Thyroid gland (tissue), 4 donors: ENCODE data around the gene CCDC148. TPM values are rescaled to one million over a fixed set of nuclear protein-coding genes. Genes with fewer than 3 reads are reported as not detected.
A peak's percentile ranks its signal among the peaks of the same experiment; 100 is the strongest.
"Not testable (repeated sequence)": the region's sequence is repeated elsewhere in the genome, so short reads cannot be mapped to it uniquely, and the experiment has no call there.

ENCODE experiments used
- DNase-seq, 2 donors: peaks; one replicate each; pipeline ENCODE4 v3.0.0-alpha.2; 2019
- H3K27ac ChIP-seq, 3 donors: fragments of 200-600 bp; sonication (generic); 1 replicate in 2 of 3; 2 replicates in 1 of 3; pipeline ENCODE4 v1.5.1; 2016 to 2019; ENCODE audit warnings: mild to moderate bottlenecking in 1 of 3, moderate library complexity in 1 of 3
- H3K27me3 ChIP-seq: fragments of 200-600 bp; sonication (generic); one replicate; pipeline ENCODE4 v1.5.1; 2019
- H3K36me3 ChIP-seq, 2 donors: fragments of 200-600 bp; sonication (generic); one replicate each; pipeline ENCODE4 v1.5.1; 2016 to 2019
- H3K4me1 ChIP-seq, 2 donors: fragments of 200-600 bp; sonication (generic); one replicate each; pipeline ENCODE4 v1.5.1; 2017 to 2019
- H3K4me3 ChIP-seq, 3 donors: fragments of 200-600 bp; sonication (generic); replicated peaks in 1 of 3; 1 replicate in 2 of 3; 2 replicates in 1 of 3; pipeline ENCODE4 v1.5.1; 2016; ENCODE audit warnings: mild to moderate bottlenecking in 1 of 3
- H3K9me3 ChIP-seq: fragments of 200-600 bp; sonication (generic); one replicate; pipeline ENCODE4 v1.5.1; 2017
- POLR2A ChIP-seq, 2 donors: fragments of 450-650 bp; IDR thresholded peaks; one replicate each; pipeline ENCODE4 v1.6.1; 2017; ENCODE audit warnings: antibody characterized with exemption in 2 of 2, mild to moderate bottlenecking in 2 of 2, moderate library complexity in 1 of 2
- WGBS, 2 donors: methylation state at CpG; one replicate each; pipeline ENCODE4 v1.1.5; 2017; 5-methylcytosine and 5-hydroxymethylcytosine counted together
- intact Hi-C: fragments of 100-400 bp; cut with DNase I; formaldehyde crosslinking; loops from one replicate; pipeline ENCODE4 v1.15.1; 2023
- total RNA-seq, 4 donors: library from RNA; depleted of rRNA; stranded (reverse); fragments of >200 nt; gene quantifications; one replicate each; pipeline ENCODE4 v1.2.3, GENCODE V29; 2016
- TF ChIP-seq, protein P1 (sequence below), 6 experiments: fragments of 200-600 bp in 3 of 6; fragments of 450-650 bp in 3 of 6; sonication (generic) in 3 of 6; IDR thresholded peaks; one replicate each; pipeline ENCODE4 v1.5.1; 2016 to 2019; ENCODE audit warnings: antibody characterized with exemption in 6 of 6, mild to moderate bottlenecking in 2 of 6, inconsistent platforms in 1 of 6, moderate library complexity in 1 of 6

CCDC148 gene
- total RNA-seq, 4 donors from 2014 or later, result 4.6 to 10.7 (median 7.4) TPM

DNA sequence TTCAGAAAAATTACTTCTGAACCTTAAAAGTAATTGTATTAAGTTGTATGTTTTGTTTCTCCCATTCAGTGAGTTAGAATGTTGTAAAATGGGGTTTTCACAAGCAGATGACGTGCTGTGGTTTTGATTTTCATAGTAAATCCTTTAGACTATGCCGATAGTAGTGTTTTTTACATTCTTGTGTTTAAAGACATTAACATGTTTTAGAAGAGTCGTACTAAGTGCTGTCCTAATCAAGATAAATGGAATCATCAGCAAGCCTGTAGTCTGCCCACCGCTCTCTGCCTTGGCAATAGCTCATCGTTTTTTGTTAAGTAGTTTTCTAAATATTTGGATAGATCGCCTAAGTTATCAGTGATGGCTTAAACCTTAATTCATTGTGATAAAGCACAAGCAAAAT lies 21.7 kb upstream of the CCDC148 start:
- Histone ChIP-seq H3K27me3 (no peaks in the 10 kb centered on the region), H3K9me3 (no peaks in the 10 kb centered on the region), H3K4me1 (peaks cover 9 to 11% of the 10 kb centered on the region in 2 donors), H3K27ac (no peak overlapping the region), H3K4me3 (no peak overlapping the region), H3K36me3 (no peaks in the 10 kb centered on the region)
- no peak for DNase-seq
- WGBS, 2 donors, result 72 to 77% methylated on average over 6 of the region's 6 CpGs
- intact Hi-C loops, result no loop called here
- TF ChIP-seq, protein P1, sequence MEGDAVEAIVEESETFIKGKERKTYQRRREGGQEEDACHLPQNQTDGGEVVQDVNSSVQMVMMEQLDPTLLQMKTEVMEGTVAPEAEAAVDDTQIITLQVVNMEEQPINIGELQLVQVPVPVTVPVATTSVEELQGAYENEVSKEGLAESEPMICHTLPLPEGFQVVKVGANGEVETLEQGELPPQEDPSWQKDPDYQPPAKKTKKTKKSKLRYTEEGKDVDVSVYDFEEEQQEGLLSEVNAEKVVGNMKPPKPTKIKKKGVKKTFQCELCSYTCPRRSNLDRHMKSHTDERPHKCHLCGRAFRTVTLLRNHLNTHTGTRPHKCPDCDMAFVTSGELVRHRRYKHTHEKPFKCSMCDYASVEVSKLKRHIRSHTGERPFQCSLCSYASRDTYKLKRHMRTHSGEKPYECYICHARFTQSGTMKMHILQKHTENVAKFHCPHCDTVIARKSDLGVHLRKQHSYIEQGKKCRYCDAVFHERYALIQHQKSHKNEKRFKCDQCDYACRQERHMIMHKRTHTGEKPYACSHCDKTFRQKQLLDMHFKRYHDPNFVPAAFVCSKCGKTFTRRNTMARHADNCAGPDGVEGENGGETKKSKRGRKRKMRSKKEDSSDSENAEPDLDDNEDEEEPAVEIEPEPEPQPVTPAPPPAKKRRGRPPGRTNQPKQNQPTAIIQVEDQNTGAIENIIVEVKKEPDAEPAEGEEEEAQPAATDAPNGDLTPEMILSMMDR (IDR thresholded peaks at IDR 0.05), result no peak
- no peak for TF ChIP-seq POLR2A (IDR thresholded peaks at IDR 0.05)

DNA sequence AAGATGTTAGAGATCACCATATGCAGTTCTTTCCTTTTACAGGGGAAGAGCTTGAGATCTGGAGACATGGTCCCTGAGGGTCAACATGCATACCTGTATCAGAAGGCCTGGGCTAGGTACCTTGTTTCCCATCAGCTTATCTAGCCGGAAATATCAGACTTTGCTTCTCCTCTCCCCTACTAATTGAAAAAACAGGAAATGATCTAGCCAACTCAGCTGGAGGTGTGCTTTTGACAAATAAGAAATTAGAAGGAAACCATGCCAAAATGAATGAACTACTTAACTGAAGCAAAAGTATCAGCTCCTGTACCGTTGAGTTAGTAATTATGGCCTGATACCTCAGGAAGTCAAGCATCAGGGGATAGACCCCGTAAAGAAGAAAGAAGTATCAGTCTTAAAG lies 20.6 kb upstream of the CCDC148 start:
- Histone ChIP-seq H3K27ac (peak overlapping the region in 1 of 3 donors; percentile 40), H3K4me3 (no peak overlapping the region), H3K27me3 (no peaks in the 10 kb centered on the region), H3K4me1 (peaks cover 9 to 11% of the 10 kb centered on the region in 2 donors), H3K36me3 (no peaks in the 10 kb centered on the region), H3K9me3 (no peaks in the 10 kb centered on the region)
- no peak for DNase-seq
- TF ChIP-seq POLR2A (IDR thresholded peaks at IDR 0.05), result no peak
- TF ChIP-seq, protein P1 (IDR thresholded peaks at IDR 0.05), result no peak
- intact Hi-C loops, result no loop called here
- 66 to 70% methylated on average over 3 of the region's 3 CpGs for WGBS, 2 donors

DNA sequence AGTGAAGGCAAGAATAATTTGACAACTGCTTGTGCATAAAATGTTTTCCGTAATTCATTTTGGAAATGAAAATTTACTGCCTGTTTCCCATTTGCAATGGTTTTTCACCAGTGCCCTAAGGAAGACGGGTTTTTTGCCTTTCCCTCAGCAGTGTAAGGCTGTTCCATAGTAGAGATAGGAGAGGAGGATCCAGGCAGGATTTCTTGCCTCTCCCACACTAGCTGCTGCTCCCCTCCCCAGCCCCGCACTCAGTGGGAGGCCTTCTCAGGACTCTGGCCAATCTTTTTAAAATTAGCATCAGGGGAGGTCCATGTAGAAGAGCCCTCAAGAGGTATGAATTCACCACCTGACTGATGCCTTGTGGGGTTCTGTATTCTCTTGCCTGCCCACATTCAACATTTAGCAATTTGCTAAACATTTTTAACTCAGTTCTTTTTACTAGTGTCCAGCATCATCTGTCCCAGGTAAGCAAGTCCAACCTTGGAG lies 18.0 kb upstream of the CCDC148 start:
- H3K9me3 ChIP-seq, H3K4me3 ChIP-seq, DNase-seq, H3K27me3 ChIP-seq, H3K27ac ChIP-seq, intact Hi-C loops, H3K36me3 ChIP-seq: not testable (repeated sequence)
- 96 to 97% methylated on average over 3 of the region's 3 CpGs for WGBS, 2 donors
- H3K4me1 ChIP-seq, result peaks cover 9 to 11% of the 10 kb centered on the region in 2 donors

DNA sequence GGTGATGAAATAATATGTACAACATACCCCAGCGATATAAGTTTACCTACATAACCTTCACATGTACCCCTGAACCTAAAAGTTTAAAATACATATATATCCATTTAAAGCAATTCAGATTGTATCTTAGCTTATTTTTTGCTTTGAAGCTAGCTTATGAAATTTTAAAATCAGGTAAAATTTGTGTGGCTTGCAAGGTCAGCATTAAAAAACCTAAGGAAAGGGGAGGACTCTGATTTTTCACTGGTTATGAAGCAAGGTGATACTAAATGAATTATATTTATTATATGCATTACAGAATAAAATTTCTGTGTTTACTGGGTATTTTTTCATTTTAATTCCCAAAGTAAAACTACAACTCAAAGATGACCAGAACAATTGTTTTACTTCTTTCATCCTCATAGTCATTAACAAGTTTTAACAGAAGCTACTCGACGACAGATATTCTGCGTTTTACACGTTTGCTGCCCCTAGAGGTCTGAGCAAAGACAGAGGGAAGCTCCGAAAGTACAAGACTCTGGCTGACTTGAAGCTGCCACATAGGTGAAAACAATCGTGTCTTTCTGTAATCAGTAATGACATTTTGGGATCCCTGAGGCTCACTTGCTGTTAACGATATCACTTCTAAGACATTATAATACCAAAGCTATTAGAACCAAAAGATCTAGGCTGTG lies 17.3 kb upstream of the CCDC148 start:
- no peak for TF ChIP-seq POLR2A (IDR thresholded peaks at IDR 0.05)
- TF ChIP-seq, protein P1 (IDR thresholded peaks at IDR 0.05), result no peak
- Histone ChIP-seq H3K36me3 (no peaks in the 10 kb centered on the region), H3K27me3 (no peaks in the 10 kb centered on the region), H3K4me1 (peaks cover 9 to 11% of the 10 kb centered on the region in 2 donors), H3K4me3 (no peak overlapping the region), H3K9me3 (no peaks in the 10 kb centered on the region), H3K27ac (no peak overlapping the region)
- 86 to 91% methylated on average over 8 of the region's 8 CpGs for WGBS, 2 donors
- no peak for DNase-seq
- intact Hi-C loops, result no loop called here

DNA sequence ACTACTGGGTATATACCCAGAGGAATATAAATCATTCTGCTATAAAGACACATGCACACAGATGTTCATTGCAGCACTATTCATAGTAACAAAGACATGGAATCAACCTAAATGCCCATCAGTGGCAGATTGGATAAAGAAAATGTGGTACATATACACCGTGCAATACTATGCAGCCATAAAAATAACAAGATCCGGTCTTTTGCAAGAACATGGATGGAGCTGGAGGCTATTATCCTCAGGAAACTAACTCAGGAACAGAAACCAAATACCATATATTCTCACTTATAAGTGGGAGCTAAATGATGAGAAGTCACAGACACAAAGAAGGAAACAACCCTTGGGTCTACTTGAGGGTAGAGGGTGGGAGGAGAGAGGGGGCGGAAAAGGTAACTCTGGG lies 16.7 kb upstream of the CCDC148 start:
- peaks cover 9 to 11% of the 10 kb centered on the region in 2 donors for H3K4me1 ChIP-seq
- H3K27ac ChIP-seq, H3K4me3 ChIP-seq, H3K36me3 ChIP-seq, H3K9me3 ChIP-seq, H3K27me3 ChIP-seq, DNase-seq, intact Hi-C loops: not testable (repeated sequence)
- WGBS, 2 donors, result 95 to 97% methylated on average over 3 of the region's 3 CpGs

DNA sequence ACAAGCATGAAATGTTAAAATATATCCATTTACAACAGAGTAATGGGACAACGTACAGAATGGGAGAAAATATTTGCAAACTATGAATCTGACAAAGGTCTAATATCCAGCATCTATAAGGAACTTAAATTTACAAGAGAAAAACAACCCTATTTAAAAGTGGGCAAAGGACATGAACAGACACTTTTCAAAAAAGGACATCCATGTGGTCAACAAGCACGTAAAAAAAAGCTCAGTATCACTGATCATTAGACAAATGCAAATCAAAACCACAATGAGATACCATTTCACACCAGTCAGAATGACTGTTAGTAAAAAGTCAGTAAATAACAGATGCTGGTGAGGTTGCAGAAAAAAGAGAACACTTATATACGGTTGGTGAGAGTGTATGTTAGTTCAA lies 16.3 kb upstream of the CCDC148 start:
- H3K4me1 ChIP-seq, DNase-seq, H3K36me3 ChIP-seq, H3K9me3 ChIP-seq, H3K27ac ChIP-seq, H3K27me3 ChIP-seq, H3K4me3 ChIP-seq, intact Hi-C loops: not testable (repeated sequence)
- WGBS, 2 donors, result 97 to 100% methylated on average over 3 of the region's 3 CpGs
